ENCODE results near the gene KMT2B.

The KMT2B gene

DNA sequence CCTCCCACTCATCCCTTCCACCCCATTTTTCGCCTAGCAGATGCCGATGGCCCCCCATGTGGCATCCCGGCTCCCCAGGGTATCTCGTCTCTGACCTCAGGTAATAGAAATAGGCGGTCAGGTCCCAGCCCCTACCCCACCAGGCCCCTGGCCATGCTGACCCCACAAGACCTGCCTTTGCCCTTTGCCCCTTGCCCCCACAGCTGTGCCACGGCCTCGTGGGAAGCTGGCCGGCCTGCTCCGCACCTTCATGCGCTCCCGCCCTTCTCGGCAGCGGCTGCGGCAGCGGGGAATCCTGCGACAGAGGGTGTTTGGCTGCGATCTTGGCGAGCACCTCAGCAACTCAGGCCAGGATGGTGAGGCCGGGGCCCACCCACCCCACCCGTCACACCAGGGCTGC lies 62.9 kb downstream of the KMT2B start:
- CTCF ChIA-PET: no interaction called here
- TF ChIP-seq ZNF514 (tag by site-specific recombination; IDR thresholded peaks at IDR 0.05): no peak
- peak; percentile 68; the same call in 1 of the 2 replicates for TF ChIP-seq BCL11B (tag by site-specific recombination; IDR thresholded peaks at IDR 0.05; ENCODE audit: low read depth)
- Histone ChIP-seq H3K9me3 (ENCODE audit: control insufficient read depth, insufficient read depth, low read depth, low read length) (no peaks in the 10 kb centered on the region), H3K27ac (ENCODE audit: extremely low read depth, low read depth, low read length) (no peak overlapping the region), H3K4me3 (ENCODE audit: low read depth, low read length) (no peak overlapping the region), H3K4me1 (ENCODE audit: control insufficient read depth, insufficient read depth, low read length) (peaks cover 7% of the 10 kb centered on the region), H3K36me3 (ENCODE audit: control insufficient read depth in 2 of 2, insufficient read depth in 1 of 2, low read length in 2 of 2) (peaks cover 43 to 44% of the 10 kb centered on the region in 2 experiments)
- POLR2A ChIA-PET: interaction anchor here (1.1 to 1.5 kb wide), 2 partner anchors 33 to 40 kb away, joined by 4 read pairs; partner anchors contain the start of gene LIN37

DNA sequence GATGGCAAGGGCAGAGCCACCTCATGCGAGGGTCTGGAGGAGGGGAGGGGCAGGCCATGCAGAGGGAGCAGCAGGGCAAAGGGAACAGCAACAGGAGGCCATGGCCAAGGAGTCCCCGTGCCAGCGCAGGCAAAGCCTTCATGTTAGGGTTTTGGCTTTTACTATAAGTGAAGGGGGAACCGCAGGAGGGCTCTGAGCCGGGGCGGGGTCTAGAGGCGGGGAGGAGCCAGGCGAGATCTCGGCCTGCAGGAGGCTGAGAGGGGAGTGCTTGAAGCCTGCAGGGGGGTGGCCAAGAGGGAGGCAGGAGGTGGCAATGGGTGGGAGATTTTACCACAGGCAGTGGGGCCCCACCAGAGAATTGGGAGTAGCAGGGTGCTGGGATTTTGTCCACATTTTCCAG lies 63.8 kb downstream of the KMT2B start:
- no peaks in the 10 kb centered on the region; the same call in 1 of the 2 replicates for H3K4me1 ChIP-seq (ENCODE audit: control insufficient read depth, insufficient read depth, low read length)
- H3K9me3 ChIP-seq (ENCODE audit: control insufficient read depth, insufficient read depth, low read depth, low read length): no peaks in the 10 kb centered on the region
- ChIA-PET POLR2A (interaction anchor here (0.9 to 1.1 kb wide), 2 partner anchors 8 to 20 kb away, joined by 3 to 8 read pairs; no protein-coding TSS in a partner anchor), CTCF (interaction anchor here (0.6 kb wide), 1 partner anchor 33 kb away, joined by 3 read pairs; the partner anchor contains the start of gene LIN37)
- peaks cover 43 to 48% of the 10 kb centered on the region in 2 experiments for H3K36me3 ChIP-seq (ENCODE audit: control insufficient read depth in 2 of 2, insufficient read depth in 1 of 2, low read length in 2 of 2)
- H3K4me3 ChIP-seq (ENCODE audit: low read depth, low read length): no peak overlapping the region
- no peak overlapping the region for H3K27ac ChIP-seq (ENCODE audit: extremely low read depth, low read depth, low read length)
- TF ChIP-seq ZNF596 (tag by site-specific recombination; IDR thresholded peaks at IDR 0.05) (no peak), OVOL3 (tag by site-specific recombination; IDR thresholded peaks at IDR 0.05) (no peak), ZNF391 (tag by site-specific recombination; IDR thresholded peaks at IDR 0.05; ENCODE audit: borderline replicate concordance, low read depth) (no peak), ZFP41 (tag by site-specific recombination; IDR thresholded peaks at IDR 0.05; ENCODE audit: borderline replicate concordance) (no peak), SALL2 (tag by site-specific recombination; IDR thresholded peaks at IDR 0.05; ENCODE audit: borderline replicate concordance) (no peak), ZBTB17 (tag by site-specific recombination; IDR thresholded peaks at IDR 0.05) (peak; percentile 52; the same call in 1 of the 2 replicates), SCRT2 (tag by site-specific recombination; IDR thresholded peaks at IDR 0.05) (0 out of 2 replicates have a peak, but pooled peaks have one; percentile 8), ZFHX2 (tag by site-specific recombination; conservative IDR thresholded peaks at IDR 0.05) (no peak), ZNF701 (tag by site-specific recombination; IDR thresholded peaks at IDR 0.05) (no peak), SP3 (tag by site-specific recombination; IDR thresholded peaks at IDR 0.05) (0 out of 2 replicates have a peak, but pooled peaks have one; percentile 15), ZIC2 (tag by site-specific recombination; IDR thresholded peaks at IDR 0.05) (peak; percentile 82), ZNF341 (tag by site-specific recombination; IDR thresholded peaks at IDR 0.05; ENCODE audit: low read depth) (peak; percentile 54), GLIS1 (tag by site-specific recombination; IDR thresholded peaks at IDR 0.05) (peak; percentile 89), ZNF530 (tag by site-specific recombination; IDR thresholded peaks at IDR 0.05; ENCODE audit: low read depth) (no peak), ZNF354C (tag by site-specific recombination; IDR thresholded peaks at IDR 0.05; ENCODE audit: borderline replicate concordance, low read depth) (no peak)
- TF ChIP-seq, protein P1, sequence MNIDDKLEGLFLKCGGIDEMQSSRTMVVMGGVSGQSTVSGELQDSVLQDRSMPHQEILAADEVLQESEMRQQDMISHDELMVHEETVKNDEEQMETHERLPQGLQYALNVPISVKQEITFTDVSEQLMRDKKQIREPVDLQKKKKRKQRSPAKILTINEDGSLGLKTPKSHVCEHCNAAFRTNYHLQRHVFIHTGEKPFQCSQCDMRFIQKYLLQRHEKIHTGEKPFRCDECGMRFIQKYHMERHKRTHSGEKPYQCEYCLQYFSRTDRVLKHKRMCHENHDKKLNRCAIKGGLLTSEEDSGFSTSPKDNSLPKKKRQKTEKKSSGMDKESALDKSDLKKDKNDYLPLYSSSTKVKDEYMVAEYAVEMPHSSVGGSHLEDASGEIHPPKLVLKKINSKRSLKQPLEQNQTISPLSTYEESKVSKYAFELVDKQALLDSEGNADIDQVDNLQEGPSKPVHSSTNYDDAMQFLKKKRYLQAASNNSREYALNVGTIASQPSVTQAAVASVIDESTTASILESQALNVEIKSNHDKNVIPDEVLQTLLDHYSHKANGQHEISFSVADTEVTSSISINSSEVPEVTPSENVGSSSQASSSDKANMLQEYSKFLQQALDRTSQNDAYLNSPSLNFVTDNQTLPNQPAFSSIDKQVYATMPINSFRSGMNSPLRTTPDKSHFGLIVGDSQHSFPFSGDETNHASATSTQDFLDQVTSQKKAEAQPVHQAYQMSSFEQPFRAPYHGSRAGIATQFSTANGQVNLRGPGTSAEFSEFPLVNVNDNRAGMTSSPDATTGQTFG (tag by site-specific recombination; IDR thresholded peaks at IDR 0.05; ENCODE audit: borderline replicate concordance): no peak
- TF ChIP-seq, protein P2, sequence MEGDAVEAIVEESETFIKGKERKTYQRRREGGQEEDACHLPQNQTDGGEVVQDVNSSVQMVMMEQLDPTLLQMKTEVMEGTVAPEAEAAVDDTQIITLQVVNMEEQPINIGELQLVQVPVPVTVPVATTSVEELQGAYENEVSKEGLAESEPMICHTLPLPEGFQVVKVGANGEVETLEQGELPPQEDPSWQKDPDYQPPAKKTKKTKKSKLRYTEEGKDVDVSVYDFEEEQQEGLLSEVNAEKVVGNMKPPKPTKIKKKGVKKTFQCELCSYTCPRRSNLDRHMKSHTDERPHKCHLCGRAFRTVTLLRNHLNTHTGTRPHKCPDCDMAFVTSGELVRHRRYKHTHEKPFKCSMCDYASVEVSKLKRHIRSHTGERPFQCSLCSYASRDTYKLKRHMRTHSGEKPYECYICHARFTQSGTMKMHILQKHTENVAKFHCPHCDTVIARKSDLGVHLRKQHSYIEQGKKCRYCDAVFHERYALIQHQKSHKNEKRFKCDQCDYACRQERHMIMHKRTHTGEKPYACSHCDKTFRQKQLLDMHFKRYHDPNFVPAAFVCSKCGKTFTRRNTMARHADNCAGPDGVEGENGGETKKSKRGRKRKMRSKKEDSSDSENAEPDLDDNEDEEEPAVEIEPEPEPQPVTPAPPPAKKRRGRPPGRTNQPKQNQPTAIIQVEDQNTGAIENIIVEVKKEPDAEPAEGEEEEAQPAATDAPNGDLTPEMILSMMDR (tag by site-specific recombination; IDR thresholded peaks at IDR 0.05): no peak
- TF ChIP-seq, protein P3, sequence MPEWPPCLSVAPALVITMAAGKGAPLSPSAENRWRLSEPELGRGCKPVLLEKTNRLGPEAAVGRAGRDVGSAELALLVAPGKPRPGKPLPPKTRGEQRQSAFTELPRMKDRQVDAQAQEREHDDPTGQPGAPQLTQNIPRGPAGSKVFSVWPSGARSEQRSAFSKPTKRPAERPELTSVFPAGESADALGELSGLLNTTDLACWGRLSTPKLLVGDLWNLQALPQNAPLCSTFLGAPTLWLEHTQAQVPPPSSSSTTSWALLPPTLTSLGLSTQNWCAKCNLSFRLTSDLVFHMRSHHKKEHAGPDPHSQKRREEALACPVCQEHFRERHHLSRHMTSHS (tag by site-specific recombination; IDR thresholded peaks at IDR 0.05): no peak
- TF ChIP-seq, protein P4, sequence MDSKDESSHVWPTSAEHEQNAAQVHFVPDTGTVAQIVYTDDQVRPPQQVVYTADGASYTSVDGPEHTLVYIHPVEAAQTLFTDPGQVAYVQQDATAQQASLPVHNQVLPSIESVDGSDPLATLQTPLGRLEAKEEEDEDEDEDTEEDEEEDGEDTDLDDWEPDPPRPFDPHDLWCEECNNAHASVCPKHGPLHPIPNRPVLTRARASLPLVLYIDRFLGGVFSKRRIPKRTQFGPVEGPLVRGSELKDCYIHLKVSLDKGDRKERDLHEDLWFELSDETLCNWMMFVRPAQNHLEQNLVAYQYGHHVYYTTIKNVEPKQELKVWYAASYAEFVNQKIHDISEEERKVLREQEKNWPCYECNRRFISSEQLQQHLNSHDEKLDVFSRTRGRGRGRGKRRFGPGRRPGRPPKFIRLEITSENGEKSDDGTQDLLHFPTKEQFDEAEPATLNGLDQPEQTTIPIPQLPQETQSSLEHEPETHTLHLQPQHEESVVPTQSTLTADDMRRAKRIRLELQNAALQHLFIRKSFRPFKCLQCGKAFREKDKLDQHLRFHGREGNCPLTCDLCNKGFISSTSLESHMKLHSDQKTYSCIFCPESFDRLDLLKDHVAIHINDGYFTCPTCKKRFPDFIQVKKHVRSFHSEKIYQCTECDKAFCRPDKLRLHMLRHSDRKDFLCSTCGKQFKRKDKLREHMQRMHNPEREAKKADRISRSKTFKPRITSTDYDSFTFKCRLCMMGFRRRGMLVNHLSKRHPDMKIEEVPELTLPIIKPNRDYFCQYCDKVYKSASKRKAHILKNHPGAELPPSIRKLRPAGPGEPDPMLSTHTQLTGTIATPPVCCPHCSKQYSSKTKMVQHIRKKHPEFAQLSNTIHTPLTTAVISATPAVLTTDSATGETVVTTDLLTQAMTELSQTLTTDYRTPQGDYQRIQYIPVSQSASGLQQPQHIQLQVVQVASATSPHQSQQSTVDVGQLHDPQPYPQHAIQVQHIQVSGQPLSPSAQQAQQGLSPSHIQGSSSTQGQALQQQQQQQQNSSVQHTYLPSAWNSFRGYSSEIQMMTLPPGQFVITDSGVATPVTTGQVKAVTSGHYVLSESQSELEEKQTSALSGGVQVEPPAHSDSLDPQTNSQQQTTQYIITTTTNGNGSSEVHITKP (tag by site-specific recombination; IDR thresholded peaks at IDR 0.05): peak; percentile 13; the same call in 1 of the 2 replicates
- TF ChIP-seq, protein P5, sequence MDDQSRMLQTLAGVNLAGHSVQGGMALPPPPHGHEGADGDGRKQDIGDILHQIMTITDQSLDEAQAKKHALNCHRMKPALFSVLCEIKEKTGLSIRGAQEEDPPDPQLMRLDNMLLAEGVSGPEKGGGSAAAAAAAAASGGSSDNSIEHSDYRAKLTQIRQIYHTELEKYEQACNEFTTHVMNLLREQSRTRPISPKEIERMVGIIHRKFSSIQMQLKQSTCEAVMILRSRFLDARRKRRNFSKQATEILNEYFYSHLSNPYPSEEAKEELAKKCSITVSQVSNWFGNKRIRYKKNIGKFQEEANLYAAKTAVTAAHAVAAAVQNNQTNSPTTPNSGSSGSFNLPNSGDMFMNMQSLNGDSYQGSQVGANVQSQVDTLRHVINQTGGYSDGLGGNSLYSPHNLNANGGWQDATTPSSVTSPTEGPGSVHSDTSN (CRISPR knock-in tag; IDR thresholded peaks at IDR 0.05): no peak
- TF ChIP-seq, protein P6, sequence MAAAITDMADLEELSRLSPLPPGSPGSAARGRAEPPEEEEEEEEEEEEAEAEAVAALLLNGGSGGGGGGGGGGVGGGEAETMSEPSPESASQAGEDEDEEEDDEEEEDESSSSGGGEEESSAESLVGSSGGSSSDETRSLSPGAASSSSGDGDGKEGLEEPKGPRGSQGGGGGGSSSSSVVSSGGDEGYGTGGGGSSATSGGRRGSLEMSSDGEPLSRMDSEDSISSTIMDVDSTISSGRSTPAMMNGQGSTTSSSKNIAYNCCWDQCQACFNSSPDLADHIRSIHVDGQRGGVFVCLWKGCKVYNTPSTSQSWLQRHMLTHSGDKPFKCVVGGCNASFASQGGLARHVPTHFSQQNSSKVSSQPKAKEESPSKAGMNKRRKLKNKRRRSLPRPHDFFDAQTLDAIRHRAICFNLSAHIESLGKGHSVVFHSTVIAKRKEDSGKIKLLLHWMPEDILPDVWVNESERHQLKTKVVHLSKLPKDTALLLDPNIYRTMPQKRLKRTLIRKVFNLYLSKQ (tag by site-specific recombination; IDR thresholded peaks at IDR 0.05; ENCODE audit: borderline replicate concordance): no peak
